SU-DHL-6 (cell line): ENCODE results near the gene LYL1.

Experiments used
- H2AFZ ChIP-seq: fragments of 200-600 bp; sonication (generic); 2 replicates; pipeline ENCODE4 v1.6.1; 2014; ENCODE audit warnings: low read depth, mild to moderate bottlenecking, moderate library complexity, mixed read lengths, antibody characterized with exemption, low read length; ENCODE audit not compliant: severe bottlenecking
- H3F3A ChIP-seq: fragments of 200-600 bp; shearing (Covaris generic); 2 replicates; pipeline ENCODE4 v1.6.0; 2016; ENCODE audit warnings: antibody characterized with exemption, mild to moderate bottlenecking; ENCODE audit not compliant: insufficient read depth
- H3K27ac ChIP-seq: fragments of 200-600 bp; sonication (generic); 2 replicates; pipeline ENCODE4 v1.5.1; 2016; ENCODE audit warnings: low read depth, mild to moderate bottlenecking, low read length, moderate library complexity, mixed read lengths
- H3K27me3 ChIP-seq: fragments of 200-600 bp; sonication (generic), shearing (Covaris generic); 2 replicates; pipeline ENCODE4 v1.6.0; 2014; ENCODE audit warnings: mild to moderate bottlenecking, low read length
- H3K36me3 ChIP-seq: fragments of 200-600 bp; sonication (generic); 2 replicates; pipeline ENCODE4 v1.6.1; 2014; ENCODE audit warnings: mild to moderate bottlenecking, low read length, mixed read lengths
- H3K4me2 ChIP-seq: fragments of 300-600, 200-600 bp; shearing (Covaris generic), sonication (generic); 2 replicates; pipeline ENCODE4 v1.6.0; 2014; ENCODE audit warnings: low read length, low read depth, mild to moderate bottlenecking; ENCODE audit not compliant: poor library complexity, severe bottlenecking
- H3K4me3 ChIP-seq: fragments of 200-600 bp; sonication (generic); 2 replicates; pipeline ENCODE4 v1.5.1; 2014; ENCODE audit warnings: antibody characterized with exemption, low read length, mild to moderate bottlenecking, mixed read lengths; ENCODE audit not compliant: insufficient read depth, poor library complexity, severe bottlenecking
- H3K79me2 ChIP-seq: fragments of 200-600 bp; sonication (generic); 2 replicates; pipeline ENCODE4 v1.6.1; 2014; ENCODE audit warnings: mild to moderate bottlenecking, low read length, moderate library complexity; ENCODE audit not compliant: insufficient read depth
- H3K9ac ChIP-seq: fragments of 200-600 bp; sonication (generic); 2 replicates; pipeline ENCODE4 v1.7.0; 2014; ENCODE audit warnings: mild to moderate bottlenecking, low read length
- H3K9me2 ChIP-seq: fragments of 200-600 bp; sonication (generic); replicated peaks from 2 replicates; pipeline ENCODE4 v1.6.1; 2014; ENCODE audit warnings: low read length; ENCODE audit not compliant: insufficient read depth
- H3K9me3 ChIP-seq: fragments of 200-600 bp; sonication (generic); 2 replicates; pipeline ENCODE4 v1.6.1; 2014; ENCODE audit warnings: low read length, mixed read lengths; ENCODE audit not compliant: insufficient read depth
- H4K20me1 ChIP-seq: fragments of 200-600 bp; sonication (generic); 2 replicates; pipeline ENCODE4 v1.6.1; 2014; ENCODE audit warnings: low read depth, mild to moderate bottlenecking, antibody characterized with exemption, low read length, moderate library complexity, mixed read lengths
- CTCF ChIP-seq: fragments of 200-600 bp; sonication (generic); IDR thresholded peaks from one replicate; pipeline ENCODE4 v1.5.1; 2017; ENCODE audit warnings: antibody characterized with exemption, mild to moderate bottlenecking, low read length, moderate library complexity; ENCODE audit not compliant: insufficient read depth, poor library complexity, severe bottlenecking
- EZH2phosphoT487 ChIP-seq: fragments of 200-600 bp; sonication (generic), shearing (Covaris generic); conservative IDR thresholded peaks from 2 replicates; pipeline ENCODE4 v1.6.1; 2018; ENCODE audit warnings: mild to moderate bottlenecking, antibody characterized with exemption, low read length, moderate library complexity, mixed read lengths

Gene LYL1

GRCh38 chr19:13082192-13083007, 20.3 kb downstream of the LYL1 start:
- no peak for TF ChIP-seq CTCF
- no peak overlapping the region for H3K4me3 ChIP-seq
- H4K20me1 ChIP-seq: no peaks in the 10 kb centered on the region
- no peak overlapping the region for H2AFZ ChIP-seq
- H3K4me2 ChIP-seq: no peak overlapping the region
- no peak overlapping the region for H3K27ac ChIP-seq
- H3K27me3 ChIP-seq: no peaks in the 10 kb centered on the region
- no peaks in the 10 kb centered on the region for H3K79me2 ChIP-seq
- H3K9me2 ChIP-seq: no peaks in the 10 kb centered on the region
- no peak overlapping the region for H3K9ac ChIP-seq
- no peaks in the 10 kb centered on the region for H3K36me3 ChIP-seq
- H3F3A ChIP-seq: no peaks in the 10 kb centered on the region
- H3K9me3 ChIP-seq: no peaks in the 10 kb centered on the region

- Histone ChIP-seq H3K9me3 (no peaks in the 10 kb centered on the region), H3K27ac (no peak overlapping the region), H2AFZ (no peak overlapping the region), H3K9me2 (no peaks in the 10 kb centered on the region), H3K4me2 (no peak overlapping the region), H4K20me1 (no peaks in the 10 kb centered on the region), H3K27me3 (no peaks in the 10 kb centered on the region), H3K4me3 (no peak overlapping the region), H3K36me3 (no peaks in the 10 kb centered on the region), H3F3A (no peaks in the 10 kb centered on the region), H3K79me2 (no peaks in the 10 kb centered on the region), H3K9ac (no peak overlapping the region)
- TF ChIP-seq EZH2phosphoT487: no peak
- TF ChIP-seq CTCF: no peak
These were observed 23.1 kb downstream of the LYL1 start for GRCh38 chr19:13079542-13079986.

GRCh38 chr19:13078897-13079541, 23.6 kb downstream of the LYL1 start:
- H3K36me3 ChIP-seq: no peaks in the 10 kb centered on the region
- H3K9ac ChIP-seq: no peak overlapping the region
- no peaks in the 10 kb centered on the region for H3K9me2 ChIP-seq
- no peaks in the 10 kb centered on the region for H3K27me3 ChIP-seq
- H3K4me2 ChIP-seq: no peak overlapping the region
- H3K79me2 ChIP-seq: no peaks in the 10 kb centered on the region
- no peaks in the 10 kb centered on the region for H4K20me1 ChIP-seq
- TF ChIP-seq CTCF: no peak
- TF ChIP-seq EZH2phosphoT487: no peak
- no peak overlapping the region for H2AFZ ChIP-seq
- H3K9me3 ChIP-seq: no peaks in the 10 kb centered on the region
- H3K4me3 ChIP-seq: no peak overlapping the region
- no peak overlapping the region for H3K27ac ChIP-seq
- H3F3A ChIP-seq: no peaks in the 10 kb centered on the region
